GM21528 (cell line): ENCODE results near the gene ERI3.

Experiments used
- ATAC-seq: cut with Tn5 transposase; IDR thresholded peaks from one replicate; pipeline ENCODE4 v1.9.1; 2021; ENCODE audit warnings: mild to moderate bottlenecking, moderate library complexity; ENCODE audit not compliant: unreplicated experiment, low FRiP score

Gene ERI3

GRCh38 chr1:44240802-44241671 is 114.0 kb downstream of the ERI3 start:
- ATAC-seq, result no peak

GRCh38 chr1:44239961-44240371 is 115.1 kb downstream of the ERI3 start:
- ATAC-seq, result no peak

DNA sequence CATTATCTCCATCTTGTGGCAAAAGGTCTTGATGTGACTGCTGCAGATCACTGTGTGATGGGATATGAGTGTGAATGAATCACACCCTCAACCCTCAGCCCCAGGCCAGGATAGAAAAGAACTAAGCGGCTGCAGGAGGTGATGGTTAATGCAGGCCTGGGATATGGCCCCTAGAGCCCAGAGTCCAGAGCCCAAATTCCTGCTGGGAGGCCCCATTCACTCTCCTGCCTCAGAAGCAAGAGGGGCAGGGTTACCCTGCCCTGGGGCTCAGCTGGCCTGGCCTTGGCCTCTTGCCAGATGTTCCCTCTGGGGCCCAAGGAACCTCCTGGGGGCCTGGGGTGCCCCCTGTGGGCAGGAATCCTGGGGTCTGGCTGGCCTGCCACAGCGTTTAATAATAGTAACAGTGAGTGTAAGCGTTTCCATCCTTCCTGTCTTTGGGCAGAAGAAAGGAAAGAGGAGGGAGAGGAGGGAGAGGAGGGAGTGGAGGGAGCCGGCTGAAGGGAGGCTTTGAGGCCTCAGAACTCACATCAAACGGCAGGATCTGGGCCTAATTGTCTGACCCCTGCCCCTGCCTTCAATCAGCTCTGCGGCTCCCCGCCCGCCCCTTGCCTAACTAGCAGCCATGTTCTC is 115.6 kb downstream of the ERI3 start:
- no peak for ATAC-seq

- ATAC-seq, result no peak
These were observed 116.4 kb downstream of the ERI3 start for GRCh38 chr1:44238660-44239059.

- ATAC-seq, result no peak
These were observed 117.2 kb downstream of the ERI3 start for GRCh38 chr1:44237721-44238457.

GRCh38 chr1:44236490-44237272 is 118.4 kb downstream of the ERI3 start:
- ATAC-seq, result no peak

GRCh38 chr1:44235808-44236207 is 119.2 kb downstream of the ERI3 start:
- no peak for ATAC-seq

- ATAC-seq, result no peak
These were observed 121.5 kb downstream of the ERI3 start for GRCh38 chr1:44233593-44233992.

GRCh38 chr1:44230796-44231195 is 124.3 kb downstream of the ERI3 start:
- no peak for ATAC-seq

DNA sequence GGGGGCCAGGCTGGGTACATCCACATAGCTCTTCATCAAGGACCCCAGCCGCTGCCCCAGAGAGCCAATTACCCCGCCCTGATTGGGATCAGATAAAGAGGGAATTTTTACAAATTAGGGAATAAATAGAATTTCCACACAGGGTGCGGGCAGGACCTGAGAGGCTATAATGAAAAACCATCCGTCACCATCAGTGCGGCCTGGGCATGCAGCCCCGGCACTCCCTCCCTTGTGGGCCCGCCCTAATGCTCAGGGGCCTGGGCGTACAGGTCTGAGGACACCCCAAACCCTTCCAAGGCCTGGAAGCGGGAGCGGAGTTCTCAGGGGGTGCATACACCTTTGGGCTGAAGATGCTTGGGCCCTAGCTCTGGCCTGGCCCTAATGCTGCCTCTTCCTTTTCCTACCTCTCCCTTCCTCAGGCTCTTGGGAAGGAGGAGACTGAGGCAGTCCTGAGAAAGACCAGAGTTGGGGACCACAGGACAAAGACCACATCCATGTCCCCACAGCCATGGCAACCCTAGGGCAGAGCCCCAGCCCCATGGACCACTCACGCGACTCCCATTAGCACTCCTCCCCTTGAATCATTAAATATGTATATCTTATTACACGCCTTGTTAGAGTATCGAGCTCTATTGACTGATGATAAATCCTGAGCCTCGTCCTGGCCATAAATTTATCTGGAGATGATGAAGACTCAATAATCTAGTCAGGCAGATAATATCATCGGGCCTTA is 125.5 kb downstream of the ERI3 start:
- no peak for ATAC-seq

- no peak for ATAC-seq
These were observed 126.8 kb downstream of the ERI3 start for GRCh38 chr1:44228218-44228617.

- ATAC-seq, result no peak
These were observed 127.8 kb downstream of the ERI3 start for GRCh38 chr1:44227211-44227610.

- no peak for ATAC-seq
These were observed 129.3 kb downstream of the ERI3 start for GRCh38 chr1:44225761-44226160.

DNA sequence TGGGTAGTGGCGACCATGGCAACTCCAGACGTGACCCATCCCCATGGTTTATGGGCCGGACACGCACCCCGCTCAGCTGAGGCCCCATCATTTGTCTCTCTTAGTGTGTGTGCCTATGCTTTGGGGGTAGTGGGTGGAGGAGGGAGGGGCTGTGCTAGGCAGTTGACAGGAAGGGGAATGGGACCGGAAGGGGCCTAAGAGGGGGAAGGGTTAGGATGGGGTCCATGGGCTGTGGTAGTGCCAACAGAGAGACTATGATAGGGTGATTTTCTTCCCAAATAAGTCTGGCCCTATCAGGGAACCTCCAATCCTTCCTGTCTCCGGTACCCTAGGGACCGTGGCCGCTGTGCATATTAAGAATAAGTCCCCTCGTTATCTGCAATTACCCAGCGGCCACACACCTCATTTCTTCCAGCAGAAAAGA is 131.9 kb downstream of the ERI3 start:
- ATAC-seq, result no peak

- no peak for ATAC-seq
These were observed 132.5 kb downstream of the ERI3 start for GRCh38 chr1:44222397-44223186.

DNA sequence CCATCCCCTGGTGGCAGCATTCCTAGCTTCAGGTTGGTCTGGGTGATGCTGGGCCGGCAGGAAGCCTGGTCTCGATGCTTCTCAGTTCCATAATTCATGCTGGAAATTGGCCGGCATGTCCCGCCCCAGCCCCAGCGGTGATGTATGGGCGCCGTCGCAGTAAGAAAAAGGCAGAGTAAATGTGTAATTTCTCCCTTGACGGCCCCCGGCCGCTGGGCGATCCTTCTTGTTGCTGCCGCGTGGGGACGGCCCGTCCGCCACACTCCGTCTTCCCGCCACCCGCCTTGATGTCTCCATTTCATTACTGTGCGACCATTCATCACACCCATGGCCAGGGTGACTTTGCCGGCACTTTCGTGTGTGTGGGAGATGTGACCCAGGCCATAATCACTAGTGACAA is 133.3 kb downstream of the ERI3 start:
- ATAC-seq, result no peak

- ATAC-seq, result no peak
These were observed 134.3 kb downstream of the ERI3 start for GRCh38 chr1:44220755-44221154.

GRCh38 chr1:44220001-44220751 is 134.9 kb downstream of the ERI3 start:
- no peak for ATAC-seq

DNA sequence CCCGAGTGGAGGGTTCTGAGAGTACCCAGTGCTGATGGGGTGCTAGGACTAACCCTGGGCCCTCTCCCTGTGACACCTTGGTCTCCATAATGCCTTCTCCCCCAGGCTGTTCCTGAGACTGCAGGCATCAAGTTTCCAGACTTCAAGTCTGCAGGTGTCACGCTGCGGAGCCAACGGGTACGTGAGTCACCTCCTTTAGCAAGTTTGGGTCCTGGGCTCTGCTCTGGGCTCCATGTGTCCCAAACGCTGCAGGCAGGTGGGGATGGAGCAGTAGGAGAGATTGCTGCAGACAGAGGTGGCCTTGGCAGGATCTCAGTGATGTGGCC is 135.8 kb downstream of the ERI3 start:
- no peak for ATAC-seq
